Keratinocyte (primary cell): ENCODE results near the gene SERINC1. TPM values are rescaled to one million over a fixed set of nuclear protein-coding genes. Genes with fewer than 3 reads are reported as not detected.

ENCODE experiments used
- DNase-seq: peaks from one replicate; pipeline ENCODE4 v3.0.0-alpha.2; 2011; ENCODE audit warnings: low read depth, missing footprints, low spot score
- FAIRE-seq: peaks from 2 replicates; lab custom pipeline; 2011; peaks lifted over from hg19 to GRCh38; lab: Jason Lieb, UNC
- H2AFZ ChIP-seq: 2 replicates; pipeline ENCODE4 v1.6.0; 2012; ENCODE audit warnings: low read length, control low read depth, inconsistent platforms; ENCODE audit not compliant: control insufficient read depth
- H3K27ac ChIP-seq: 2 replicates; pipeline ENCODE4 v1.5.1; 2011; ENCODE audit warnings: low read length; ENCODE audit not compliant: control insufficient read depth, insufficient read depth
- H3K27me3 ChIP-seq: 3 replicates; pipeline ENCODE4 v1.6.0; 2011; ENCODE audit warnings: low read length; ENCODE audit not compliant: control insufficient read depth, insufficient read depth; ENCODE audit errors: extremely low read depth
- H3K36me3 ChIP-seq, 2 experiments: 2 replicates in 1 of 2; 3 replicates in 1 of 2; pipeline ENCODE4 v1.5.1; 2011; ENCODE audit warnings: low read length in 2 of 2, mild to moderate bottlenecking in 1 of 2; ENCODE audit not compliant: control insufficient read depth in 2 of 2, insufficient read depth in 2 of 2; ENCODE audit errors: extremely low read depth in 1 of 2
- H3K4me1 ChIP-seq: 3 replicates; pipeline ENCODE4 v1.5.1; 2011; ENCODE audit warnings: low read length; ENCODE audit not compliant: control insufficient read depth, insufficient read depth; ENCODE audit errors: extremely low read depth
- H3K4me2 ChIP-seq: 3 replicates; pipeline ENCODE4 v1.6.0; 2011; ENCODE audit warnings: low read depth, low read length; ENCODE audit not compliant: control insufficient read depth, insufficient read depth; ENCODE audit errors: extremely low read depth
- H3K4me3 ChIP-seq, 3 experiments: fragments of 200-600 bp in 1 of 3; sonication (generic) in 1 of 3; 2 replicates in 2 of 3; 3 replicates in 1 of 3; pipeline ENCODE4 v1.5.1; 2011 to 2016; ENCODE audit warnings: low read length in 3 of 3, mild to moderate bottlenecking in 3 of 3, control low read depth in 2 of 3, inconsistent platforms in 1 of 3, low read depth in 1 of 3, mixed read lengths in 1 of 3, mixed run types in 1 of 3, moderate library complexity in 1 of 3; ENCODE audit not compliant: control insufficient read depth in 2 of 3, insufficient read depth in 2 of 3; ENCODE audit errors: extremely low read depth in 1 of 3
- H3K79me2 ChIP-seq: 2 replicates; pipeline ENCODE4 v1.6.0; 2012; ENCODE audit warnings: low read length; ENCODE audit not compliant: control insufficient read depth, insufficient read depth
- H3K9ac ChIP-seq: 3 replicates; pipeline ENCODE4 v1.6.0; 2011; ENCODE audit warnings: low read length; ENCODE audit not compliant: control insufficient read depth, insufficient read depth; ENCODE audit errors: extremely low read depth
- H3K9me1 ChIP-seq: 3 replicates; pipeline ENCODE4 v1.6.0; 2011; ENCODE audit warnings: low read length; ENCODE audit not compliant: control insufficient read depth, insufficient read depth; ENCODE audit errors: extremely low read depth
- H3K9me3 ChIP-seq: 2 replicates; pipeline ENCODE4 v1.5.1; 2012; ENCODE audit warnings: low read depth, low read length; ENCODE audit not compliant: control insufficient read depth
- H4K20me1 ChIP-seq: 3 replicates; pipeline ENCODE4 v1.6.0; 2011; ENCODE audit warnings: low read length; ENCODE audit not compliant: control insufficient read depth, insufficient read depth; ENCODE audit errors: extremely low read depth
- EZH2 ChIP-seq: IDR thresholded peaks from one replicate; pipeline ENCODE4 v1.6.1; 2012; ENCODE audit warnings: inconsistent platforms, mild to moderate bottlenecking, low read length, moderate library complexity
- dilution Hi-C: fragments of 300-500 bp; cut with MboI; formaldehyde crosslinking; loops from one replicate; pipeline ENCODE4 v1.7.0; 2020; ENCODE audit warnings: low sequenced_read_pairs; ENCODE audit not compliant: extremely low pct_ligation_motif_present
- polyA plus RNA-seq, 5 experiments: library from polyadenylated mRNA; depleted of rRNA in 3 of 5; stranded (reverse) in 3 of 5; stranded (forward) in 1 of 5; unstranded in 1 of 5; fragments of >200 nt; gene quantifications; 1 replicate in 1 of 5; 2 replicates in 3 of 5; 3 replicates in 1 of 5; pipeline versions ENCODE4 v1.2.1 to v1.2.3, GENCODE V29; 2011 to 2012; ENCODE audit warnings: missing spikeins in 2 of 5, low read depth in 1 of 5, low replicate concordance in 1 of 5
- TF ChIP-seq, protein P1 (sequence below), 3 experiments: IDR thresholded peaks in 1 of 3; conservative IDR thresholded peaks in 1 of 3; optimal IDR thresholded peaks in 1 of 3; 2 replicates in 2 of 3; 3 replicates in 1 of 3; pipeline versions ENCODE3 to v1.5.1; 2011; ENCODE audit warnings: low read length in 3 of 3, mild to moderate bottlenecking in 3 of 3, moderate library complexity in 2 of 3, control low read depth in 1 of 3, inconsistent platforms in 1 of 3; ENCODE audit not compliant: insufficient read depth in 2 of 3; ENCODE audit errors: extremely low read depth in 1 of 3

Gene SERINC1
- polyA plus RNA-seq, 1 donor (not counting 4 experiments of a cell fraction or from before 2014, with no cell fraction given): 116 TPM

DNA sequence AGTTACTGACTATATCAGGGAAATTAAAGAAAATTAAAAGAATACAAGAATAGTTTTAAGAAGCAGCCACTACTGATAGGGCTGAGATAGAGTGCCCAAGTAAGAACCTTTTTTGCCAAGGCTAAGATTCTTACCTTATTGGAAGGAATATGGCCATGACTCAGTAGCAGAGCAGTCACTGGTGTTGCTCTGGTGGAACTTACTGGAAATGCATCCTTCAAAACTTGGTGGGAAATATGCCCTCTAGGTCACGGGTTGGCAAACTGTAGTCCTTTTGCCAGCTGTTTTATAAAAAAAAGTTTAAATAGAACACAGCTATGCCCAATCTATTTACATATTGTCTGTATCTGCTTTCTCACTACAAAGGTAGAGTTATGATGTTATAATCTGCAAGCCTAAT is 66.2 kb downstream of the SERINC1 start:
- Histone ChIP-seq H3K27ac (no peak overlapping the region), H3K79me2 (peaks cover 44% of the 10 kb centered on the region), H3K9me1 (no peaks in the 10 kb centered on the region), H3K4me2 (no peak overlapping the region), H3K27me3 (no peaks in the 10 kb centered on the region), H3K4me1 (no peaks in the 10 kb centered on the region), H3K4me3 (no peak overlapping the region), H4K20me1 (no peaks in the 10 kb centered on the region), H2AFZ (no peak overlapping the region), H3K36me3 (no peaks in the 10 kb centered on the region), H3K9ac (no peak overlapping the region), H3K9me3 (no peaks in the 10 kb centered on the region)
- no peak for TF ChIP-seq EZH2
- TF ChIP-seq, protein P1, sequence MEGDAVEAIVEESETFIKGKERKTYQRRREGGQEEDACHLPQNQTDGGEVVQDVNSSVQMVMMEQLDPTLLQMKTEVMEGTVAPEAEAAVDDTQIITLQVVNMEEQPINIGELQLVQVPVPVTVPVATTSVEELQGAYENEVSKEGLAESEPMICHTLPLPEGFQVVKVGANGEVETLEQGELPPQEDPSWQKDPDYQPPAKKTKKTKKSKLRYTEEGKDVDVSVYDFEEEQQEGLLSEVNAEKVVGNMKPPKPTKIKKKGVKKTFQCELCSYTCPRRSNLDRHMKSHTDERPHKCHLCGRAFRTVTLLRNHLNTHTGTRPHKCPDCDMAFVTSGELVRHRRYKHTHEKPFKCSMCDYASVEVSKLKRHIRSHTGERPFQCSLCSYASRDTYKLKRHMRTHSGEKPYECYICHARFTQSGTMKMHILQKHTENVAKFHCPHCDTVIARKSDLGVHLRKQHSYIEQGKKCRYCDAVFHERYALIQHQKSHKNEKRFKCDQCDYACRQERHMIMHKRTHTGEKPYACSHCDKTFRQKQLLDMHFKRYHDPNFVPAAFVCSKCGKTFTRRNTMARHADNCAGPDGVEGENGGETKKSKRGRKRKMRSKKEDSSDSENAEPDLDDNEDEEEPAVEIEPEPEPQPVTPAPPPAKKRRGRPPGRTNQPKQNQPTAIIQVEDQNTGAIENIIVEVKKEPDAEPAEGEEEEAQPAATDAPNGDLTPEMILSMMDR (optimal IDR thresholded peaks at IDR 0.05 in 1 of 3, IDR thresholded peaks at IDR 0.05 in 1 of 3, conservative IDR thresholded peaks at IDR 0.05 in 1 of 3; ENCODE audit: extremely low read depth in 1 of 3, insufficient read depth in 2 of 3, low read length in 3 of 3): peak in 2 of 3 experiments; percentile 30 to 44
- FAIRE-seq: no peak
- DNase-seq: no peak
- dilution Hi-C loops: no loop called here

DNA sequence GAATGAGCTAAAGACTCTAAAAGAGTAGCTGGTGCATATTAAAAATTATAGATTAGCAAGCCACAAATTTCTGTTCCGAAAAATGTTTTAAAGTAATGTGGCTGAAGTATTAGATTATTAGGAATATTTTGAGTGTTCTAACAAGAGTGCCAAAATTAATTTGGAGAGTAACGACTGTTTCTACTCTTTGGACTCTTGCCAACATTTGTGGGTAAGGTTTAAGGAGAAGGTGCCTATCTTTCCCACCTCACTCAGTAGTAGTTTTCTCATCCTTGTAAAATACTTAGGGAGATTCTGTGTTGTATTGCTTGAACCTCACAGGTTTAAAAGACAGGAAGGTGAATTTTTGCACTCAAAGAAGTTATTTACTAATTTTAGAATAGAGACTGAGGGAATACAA is 67.2 kb downstream of the SERINC1 start:
- TF ChIP-seq, protein P1 (optimal IDR thresholded peaks at IDR 0.05 in 1 of 3, IDR thresholded peaks at IDR 0.05 in 1 of 3, conservative IDR thresholded peaks at IDR 0.05 in 1 of 3; ENCODE audit: extremely low read depth in 1 of 3, insufficient read depth in 2 of 3, low read length in 3 of 3): no peak
- TF ChIP-seq EZH2: no peak
- FAIRE-seq (no peak), DNase-seq (no peak)
- Histone ChIP-seq H3K9ac (no peak overlapping the region), H3K27me3 (no peaks in the 10 kb centered on the region), H3K36me3 (no peaks in the 10 kb centered on the region), H3K9me3 (no peaks in the 10 kb centered on the region), H2AFZ (no peak overlapping the region), H3K4me3 (no peak overlapping the region), H3K4me2 (no peak overlapping the region), H3K4me1 (no peaks in the 10 kb centered on the region), H3K9me1 (no peaks in the 10 kb centered on the region), H3K27ac (no peak overlapping the region), H3K79me2 (peaks cover 47% of the 10 kb centered on the region), H4K20me1 (no peaks in the 10 kb centered on the region)
- dilution Hi-C loops: no loop called here
